Limb (tissue), 2 donors: ENCODE data around the gene TMEM116.
"Not testable (repeated sequence)": the region's sequence is repeated elsewhere in the genome, so short reads cannot be mapped to it uniquely, and the experiment has no call there.

ENCODE experiments used
- DNase-seq, 2 donors: peaks; one replicate each; pipeline ENCODE4 v3.0.0-alpha.2; 2016; ENCODE audit errors: extremely low spot score in 2 of 2

Gene TMEM116

GRCh38 chr12:112012775-112013600 is at the start of gene TMEM116, which contains the start of gene ERP29:
TSS of gene TMEM116 (minus strand) at chr12:112013165. CDS start at chr12:112005270, 7,895 bp downstream.
TSS of gene ERP29 (plus strand) at chr12:112013426. CDS start at chr12:112013466, 40 bp downstream.
- DNase-seq, result peak; percentile 99 to 100

- DNase-seq, result no peak
Observed at GRCh38 chr12:112061137-112061536, 48.2 kb upstream of the TMEM116 start.

GRCh38 chr12:112049351-112049750 is 36.4 kb upstream of the TMEM116 start:
- no peak for DNase-seq

GRCh38 chr12:112046003-112046402 is 33.0 kb upstream of the TMEM116 start:
- no peak for DNase-seq

- not testable (repeated sequence) for DNase-seq
Observed at GRCh38 chr12:112036614-112037013, 23.6 kb upstream of the TMEM116 start.

- DNase-seq, result no peak
Observed at GRCh38 chr12:112035219-112035785, 22.3 kb upstream of the TMEM116 start.

- no peak for DNase-seq
Observed at GRCh38 chr12:112032292-112032691, 19.3 kb upstream of the TMEM116 start.

GRCh38 chr12:112031472-112031871 is 18.5 kb upstream of the TMEM116 start:
- DNase-seq, result no peak

GRCh38 chr12:112029301-112029700 is 16.3 kb upstream of the TMEM116 start:
- DNase-seq, result no peak

- no peak for DNase-seq
Observed at GRCh38 chr12:112025808-112026375, 12.9 kb upstream of the TMEM116 start.

- no peak for DNase-seq
Observed at GRCh38 chr12:112023759-112024396, 10.9 kb upstream of the TMEM116 start.

- no peak for DNase-seq
Observed at GRCh38 chr12:112022241-112023016, 9.5 kb upstream of the TMEM116 start.

GRCh38 chr12:112020947-112021457 is 8.0 kb upstream of the TMEM116 start:
- DNase-seq, result no peak

GRCh38 chr12:112018571-112019237 is 5.7 kb upstream of the TMEM116 start:
- no peak for DNase-seq

GRCh38 chr12:112017041-112017440 is 4.1 kb upstream of the TMEM116 start:
- no peak for DNase-seq

GRCh38 chr12:112015938-112016337 is 3.0 kb upstream of the TMEM116 start:
- DNase-seq, result no peak

GRCh38 chr12:112013601-112014402 is 837 bp upstream of the TMEM116 start:
- DNase-seq, result peak in 1 of 2 donors; percentile 66

GRCh38 chr12:112011685-112012084 is 1.3 kb downstream of the TMEM116 start:
- DNase-seq, result no peak
